Eye (tissue), 1 donor: ENCODE data around the gene ZNF668.
"Not testable (repeated sequence)": the region's sequence is repeated elsewhere in the genome, so short reads cannot be mapped to it uniquely, and the experiment has no call there.

ENCODE experiments used
- DNase-seq: peaks from one replicate; pipeline ENCODE4 v3.0.0-alpha.2; 2015

The ZNF668 gene

GRCh38 chr16:31100876-31101641 lies 27.0 kb upstream of the ZNF668 start:
- DNase-seq = not testable (repeated sequence)

GRCh38 chr16:31099860-31100638 lies 26.0 kb upstream of the ZNF668 start:
- no peak for DNase-seq

GRCh38 chr16:31094424-31095120 lies 20.5 kb upstream of the ZNF668 start, which contains the start of gene VKORC1:
Gene VKORC1 (minus strand): TSS chr16:31094797. CDS start chr16:31094729, 68 bp downstream.
- DNase-seq = peak; percentile 97

GRCh38 chr16:31094088-31094423 lies 20.0 kb upstream of the ZNF668 start:
- DNase-seq = no peak

GRCh38 chr16:31093132-31093703 lies 19.2 kb upstream of the ZNF668 start:
- peak; percentile 67 for DNase-seq

- DNase-seq = no peak
Measured at GRCh38 chr16:31092330-31092729, 18.3 kb upstream of the ZNF668 start.

- no peak for DNase-seq
Measured at GRCh38 chr16:31090540-31090939, 16.5 kb upstream of the ZNF668 start.

GRCh38 chr16:31089199-31089598 lies 15.2 kb upstream of the ZNF668 start:
- DNase-seq = no peak

GRCh38 chr16:31088459-31089183 lies 14.6 kb upstream of the ZNF668 start, which contains the start of gene PRSS53:
Gene PRSS53 (minus strand): TSS chr16:31088943. CDS start chr16:31088809, 134 bp downstream.
- no peak for DNase-seq

GRCh38 chr16:31087971-31088370 lies 13.9 kb upstream of the ZNF668 start:
- DNase-seq = no peak

GRCh38 chr16:31087481-31087880 lies 13.4 kb upstream of the ZNF668 start:
- no peak for DNase-seq

- no peak for DNase-seq
Measured at GRCh38 chr16:31086629-31086906, 12.5 kb upstream of the ZNF668 start.

- peak; percentile 33 for DNase-seq
Measured at GRCh38 chr16:31085873-31086628, 12.0 kb upstream of the ZNF668 start.

GRCh38 chr16:31085411-31085810 lies 11.4 kb upstream of the ZNF668 start:
- DNase-seq = no peak

- DNase-seq = no peak
Measured at GRCh38 chr16:31084584-31085302, 10.7 kb upstream of the ZNF668 start.

- no peak for DNase-seq
Measured at GRCh38 chr16:31083981-31084380, 9.9 kb upstream of the ZNF668 start.

- no peak for DNase-seq
Measured at GRCh38 chr16:31083556-31083955, 9.5 kb upstream of the ZNF668 start.

GRCh38 chr16:31083081-31083480 lies 9.0 kb upstream of the ZNF668 start:
- DNase-seq = no peak

GRCh38 chr16:31082368-31083045 lies 8.5 kb upstream of the ZNF668 start:
- DNase-seq = no peak
